HL-60/S4 (cell line): ENCODE data around the gene MARK2.

Experiments used
- in situ Hi-C: fragments of 300-500 bp; cut with MboI; formaldehyde crosslinking; loops from 2 replicates; pipeline ENCODE4 v1.14.3; 2022; ENCODE audit warnings: low sequenced_read_pairs

The MARK2 gene

DNA sequence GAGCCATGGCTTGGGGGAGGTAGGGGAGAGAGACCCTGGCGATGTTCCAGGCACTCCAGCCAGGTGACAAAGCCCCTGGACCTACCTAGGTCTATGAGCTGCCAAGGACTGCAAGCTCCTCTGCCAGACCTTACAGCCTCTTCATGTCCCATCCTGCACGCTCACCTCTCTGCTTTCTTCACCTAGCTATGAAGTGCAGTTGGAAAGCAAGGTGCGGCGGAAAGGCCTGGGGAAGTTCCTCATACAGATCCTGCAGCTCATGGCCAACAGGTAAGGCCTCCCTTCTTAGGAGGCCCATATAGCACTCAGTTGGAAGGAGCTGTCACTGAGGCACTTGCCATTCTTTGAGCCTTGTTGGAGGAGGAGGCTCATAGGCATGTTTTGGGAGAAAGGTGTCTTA is 113.7 kb downstream of the MARK2 start:
- in situ Hi-C loops, result no loop called here

DNA sequence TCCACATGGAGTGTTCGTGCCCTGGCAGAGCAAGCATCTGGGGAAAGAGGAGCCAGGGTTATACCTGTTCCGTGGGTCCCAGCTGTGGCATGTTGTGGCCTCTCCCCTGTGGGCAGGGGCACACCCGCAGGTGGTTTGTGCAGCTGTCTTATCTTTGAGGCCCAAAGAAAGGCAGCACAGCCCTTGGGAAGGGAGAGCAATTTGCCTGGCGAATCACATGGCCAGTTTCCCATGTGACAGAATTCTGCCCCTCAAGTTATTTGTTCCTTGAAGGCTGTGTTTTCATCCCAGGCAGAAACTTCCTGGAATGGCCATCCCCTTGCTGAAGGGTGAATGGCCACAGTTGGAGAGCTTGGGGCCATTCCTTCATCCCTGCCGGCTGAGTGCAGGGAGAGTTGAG is 119.1 kb downstream of the MARK2 start:
- in situ Hi-C loops, result no loop called here
